Upper lobe of left lung (tissue), 6 donors: ENCODE data around the gene CCDC57. TPM values are rescaled to one million over a fixed set of nuclear protein-coding genes. Genes with fewer than 3 reads are reported as not detected.
A peak's percentile ranks its signal among the peaks of the same experiment; 100 is the strongest.

ENCODE experiments used
- ATAC-seq, 2 donors: fragments of 200-7000 bp; cut with Tn5 transposase; one replicate each; pipeline ENCODE4 v1.9.1; 2022; ENCODE audit warnings: mild to moderate bottlenecking in 2 of 2, moderate library complexity in 2 of 2; ENCODE audit not compliant: low FRiP score in 2 of 2
- DNase-seq, 2 donors: peaks; one replicate each; pipeline ENCODE4 v3.0.0-alpha.2; 2019 to 2020
- H3K27ac ChIP-seq, 4 donors: fragments of 200-600 bp; sonication (generic); one replicate each; pipeline ENCODE4 v1.5.1; 2016 to 2019
- H3K27me3 ChIP-seq, 4 donors: fragments of 200-600 bp; sonication (generic); one replicate each; pipeline ENCODE4 v1.5.1; 2017 to 2019
- H3K36me3 ChIP-seq, 4 donors: fragments of 200-600 bp; sonication (generic); one replicate each; pipeline ENCODE4 v1.5.1; 2016 to 2019
- H3K4me1 ChIP-seq, 4 donors: fragments of 200-600 bp; sonication (generic); one replicate each; pipeline ENCODE4 v1.5.1; 2018 to 2019
- H3K4me3 ChIP-seq, 4 donors: fragments of 200-600 bp; sonication (generic); one replicate each; pipeline ENCODE4 v1.5.1; 2017 to 2019; ENCODE audit warnings: mild to moderate bottlenecking in 2 of 4, moderate library complexity in 1 of 4
- H3K9me3 ChIP-seq, 4 donors: fragments of 200-600 bp; sonication (generic); one replicate each; pipeline ENCODE4 v1.5.1; 2018 to 2019
- CTCF ChIP-seq, 6 experiments: fragments of 450-650 bp in 4 of 6; fragments of 200-600 bp in 2 of 6; sonication (generic) in 2 of 6; IDR thresholded peaks; one replicate each; pipeline ENCODE4 v1.5.1; 2016 to 2019; ENCODE audit warnings: antibody characterized with exemption in 6 of 6
- EP300 ChIP-seq, 4 donors: sonication (generic); formaldehyde crosslinking; IDR thresholded peaks; one replicate each; pipeline ENCODE4 v1.5.1; 2017; ENCODE audit warnings: antibody characterized with exemption in 4 of 4, control low read depth in 2 of 4
- POLR2A ChIP-seq, 4 donors: fragments of 450-650 bp; IDR thresholded peaks; one replicate each; pipeline ENCODE4 v1.5.1; 2016 to 2017; ENCODE audit warnings: antibody characterized with exemption in 4 of 4, mild to moderate bottlenecking in 2 of 4
- POLR2AphosphoS5 ChIP-seq, 2 donors: sonication (generic); formaldehyde crosslinking; IDR thresholded peaks; one replicate each; pipeline ENCODE4 v1.5.1; 2017; ENCODE audit warnings: antibody characterized with exemption in 2 of 2
- whole genome bisulfite sequencing, 2 donors: methylation state at CpG; one replicate each; pipeline ENCODE4 v1.1.5; 2017 to 2018; 5-methylcytosine and 5-hydroxymethylcytosine counted together
- total RNA-seq, 6 donors: library from RNA; depleted of rRNA in 4 of 6; stranded (reverse); fragments of >200 nt in 4 of 6; gene quantifications; one replicate each; pipeline versions ENCODE4 v1.1.0 to v1.2.1, GENCODE V29; 2016 to 2021
- donor health status: DM: no; HTN: no; CAD: no; lungs with moderate emphysema.
- donor health status: DM: no; HTN: yes; CAD: no; lungs with severe emphysema.

The CCDC57 gene
- total RNA-seq, 6 donors from 2014 or later: 52.9 to 204 (median 71.8) TPM

DNA sequence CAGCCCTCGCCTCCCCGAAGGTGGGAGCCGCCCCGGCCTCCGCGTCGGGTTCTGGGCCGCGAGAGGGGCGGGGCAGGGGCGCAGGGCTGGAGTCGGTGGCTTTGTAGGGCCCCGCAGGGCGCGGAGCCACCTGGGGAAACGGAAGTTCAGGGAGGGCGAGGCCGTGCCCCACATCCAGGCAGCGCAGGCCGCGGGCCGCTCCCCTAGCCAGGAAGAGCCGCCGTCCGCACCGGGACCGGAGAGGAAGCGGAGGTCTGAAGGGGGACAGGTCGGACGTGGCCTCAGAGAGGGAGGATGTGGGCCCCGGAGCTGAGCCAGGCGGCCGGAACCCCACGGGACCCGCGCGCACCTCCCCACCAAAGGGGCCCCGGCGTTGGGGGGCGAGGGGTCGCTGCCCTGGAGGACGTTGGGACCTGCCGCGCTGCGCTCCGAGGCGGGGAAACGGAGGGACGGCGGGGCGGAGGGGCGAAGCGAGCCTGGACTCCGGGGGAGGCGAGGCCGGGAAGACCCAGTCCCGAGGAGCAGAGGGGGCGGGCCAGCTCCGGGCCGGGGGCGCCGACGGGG lies 15.7 kb upstream of the CCDC57 start:
- 10 to 17% methylated on average over 6 to 26 of the region's 63 CpGs for WGBS, 2 donors
- peak overlapping the region; percentile 51 to 77 (median 64) for H3K4me3 ChIP-seq
- peak overlapping the region; percentile 97 to 99 (median 98) for H3K27ac ChIP-seq
- H3K4me1 ChIP-seq: peaks cover 40 to 57% (median 45%) of the 10 kb centered on the region in 4 donors
- H3K9me3 ChIP-seq: no peaks in the 10 kb centered on the region
- TF ChIP-seq EP300 (IDR thresholded peaks at IDR 0.05): no peak
- peak; percentile 70 to 72 for TF ChIP-seq POLR2AphosphoS5 (IDR thresholded peaks at IDR 0.05)
- TF ChIP-seq CTCF (IDR thresholded peaks at IDR 0.05): no peak
- TF ChIP-seq POLR2A (IDR thresholded peaks at IDR 0.05): peak in 3 of 4 donors; percentile 1 to 62 (median 15)
- no peaks in the 10 kb centered on the region for H3K36me3 ChIP-seq
- H3K27me3 ChIP-seq: no peaks in the 10 kb centered on the region
- DNase-seq (peak; percentile 78 to 93), ATAC-seq (peak in 1 of 2 donors; percentile 5)

- H3K36me3 ChIP-seq: no peaks in the 10 kb centered on the region
- H3K9me3 ChIP-seq: no peaks in the 10 kb centered on the region
- TF ChIP-seq POLR2AphosphoS5 (IDR thresholded peaks at IDR 0.05) (no peak), CTCF (IDR thresholded peaks at IDR 0.05) (no peak), POLR2A (IDR thresholded peaks at IDR 0.05) (no peak), EP300 (IDR thresholded peaks at IDR 0.05) (no peak)
- H3K4me3 ChIP-seq: peak overlapping the region in 3 of 4 donors; percentile 61 to 77 (median 67)
- peaks cover 38 to 51% (median 40%) of the 10 kb centered on the region in 4 donors for H3K4me1 ChIP-seq
- ATAC-seq (no peak), DNase-seq (no peak)
- WGBS, 2 donors: 75 to 78% methylated on average over 6 to 10 of the region's 18 CpGs
- H3K27me3 ChIP-seq: no peaks in the 10 kb centered on the region
- H3K27ac ChIP-seq: peak overlapping the region; percentile 97 to 99 (median 98)
Observed at GRCh38 chr17:82227629-82228277, 15.1 kb upstream of the CCDC57 start.

DNA sequence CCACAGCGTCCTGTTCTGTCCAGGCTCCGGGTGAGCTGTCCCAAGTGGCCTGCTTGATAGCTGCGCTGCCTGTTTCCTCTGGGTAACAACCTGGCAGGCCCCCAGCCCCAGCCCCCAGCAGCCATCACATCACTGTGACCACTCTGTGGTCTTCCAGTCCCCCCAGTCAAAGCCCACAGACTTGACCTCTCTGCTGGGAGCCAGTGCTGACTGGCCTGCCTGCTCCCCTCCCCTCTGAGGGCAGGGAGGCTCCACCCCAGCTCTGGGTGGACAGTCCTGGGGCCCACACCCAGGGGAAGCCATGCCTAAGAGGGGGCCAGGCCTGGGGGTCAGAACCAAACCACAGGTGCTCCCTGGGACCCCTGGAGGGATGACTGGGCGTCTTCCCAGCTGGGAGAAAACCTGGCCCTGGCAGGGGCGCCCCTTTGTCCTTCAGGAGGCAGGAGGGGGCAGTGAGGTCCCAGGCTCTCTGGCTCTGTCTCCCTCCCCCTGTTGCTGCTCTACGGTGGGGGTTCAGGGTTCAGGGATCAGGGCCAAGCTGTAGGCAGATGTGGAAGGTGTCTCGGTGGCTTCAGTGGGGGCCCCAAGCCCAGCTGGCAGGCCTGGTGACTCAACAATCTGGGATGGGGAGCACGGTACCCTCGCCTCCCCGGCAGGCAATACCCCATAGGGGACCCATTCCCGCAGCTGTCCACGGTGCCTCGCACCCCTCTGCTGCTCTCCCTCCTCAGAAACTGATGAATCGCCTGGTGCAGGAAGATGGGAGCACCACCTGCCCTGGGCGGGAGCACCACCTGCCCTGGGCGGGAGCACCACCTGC lies 14.4 kb upstream of the CCDC57 start:
- 86 to 89% methylated on average over 10 to 13 of the region's 16 CpGs for WGBS, 2 donors
- H3K36me3 ChIP-seq: no peaks in the 10 kb centered on the region
- ATAC-seq: no peak
- peaks cover 31 to 43% (median 33%) of the 10 kb centered on the region in 4 donors for H3K4me1 ChIP-seq
- H3K9me3 ChIP-seq: no peaks in the 10 kb centered on the region
- peak in 1 of 2 donors; percentile 63 for DNase-seq
- H3K27me3 ChIP-seq: no peaks in the 10 kb centered on the region
- no peak for TF ChIP-seq EP300 (IDR thresholded peaks at IDR 0.05)
- H3K4me3 ChIP-seq: no peak overlapping the region
- H3K27ac ChIP-seq: peak overlapping the region in 3 of 4 donors; percentile 26 to 99 (median 99)

DNA sequence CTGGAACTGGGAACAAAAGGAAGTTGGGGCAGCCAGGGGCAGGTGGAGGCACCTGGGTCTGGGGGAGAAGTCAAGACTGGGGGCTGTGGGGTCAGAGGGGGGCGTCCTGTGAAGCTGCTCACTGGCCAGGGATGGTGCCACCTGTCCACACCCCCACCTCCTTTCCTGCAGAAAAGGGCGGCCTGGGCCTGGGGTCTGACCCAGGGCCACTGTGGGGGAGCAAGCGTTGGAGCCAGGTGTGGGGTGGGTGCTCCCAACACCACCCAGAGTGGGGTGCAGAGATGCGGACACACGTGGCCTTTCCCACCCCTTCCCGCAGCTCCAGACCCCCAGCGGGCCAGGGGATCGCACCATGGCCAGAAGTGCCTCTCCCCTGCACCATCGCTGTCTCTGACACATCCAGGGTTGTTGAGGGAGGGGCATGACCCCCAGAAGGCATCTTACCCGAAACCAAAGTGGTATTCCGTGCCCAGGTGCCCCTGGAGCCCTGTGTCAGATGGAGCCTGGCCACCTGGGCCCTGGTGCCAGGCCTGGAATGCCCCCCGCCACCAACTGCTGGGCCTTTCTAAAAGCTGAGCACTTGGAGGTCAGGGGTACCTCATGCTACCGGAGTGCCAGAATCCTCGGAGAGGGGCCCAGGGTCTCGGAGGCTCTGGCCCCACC lies 13.6 kb upstream of the CCDC57 start:
- Histone ChIP-seq H3K27me3 (no peaks in the 10 kb centered on the region), H3K36me3 (no peaks in the 10 kb centered on the region), H3K4me1 (peaks cover 24 to 36% (median 26%) of the 10 kb centered on the region in 4 donors), H3K9me3 (no peaks in the 10 kb centered on the region), H3K4me3 (no peak overlapping the region), H3K27ac (peak overlapping the region in 2 of 4 donors; percentile 1 to 26)
- WGBS, 2 donors: 96 to 100% methylated on average over 2 to 11 of the region's 15 CpGs
- TF ChIP-seq POLR2A (IDR thresholded peaks at IDR 0.05) (no peak), EP300 (IDR thresholded peaks at IDR 0.05) (no peak), CTCF (IDR thresholded peaks at IDR 0.05) (no peak), POLR2AphosphoS5 (IDR thresholded peaks at IDR 0.05) (no peak)
- DNase-seq (no peak), ATAC-seq (no peak)
